ENCODE data around the gene LRIG2.
A peak's percentile ranks its signal among the peaks of the same experiment; 100 is the strongest.
"Not testable (repeated sequence)": the region's sequence is repeated elsewhere in the genome, so short reads cannot be mapped to it uniquely, and the experiment has no call there.

Gene LRIG2

GRCh38 chr1:113126207-113126606 is 53.2 kb downstream of the LRIG2 start:
- DNase-seq (ENCODE audit: low read depth) = no peak

GRCh38 chr1:113128116-113128515 is 55.1 kb downstream of the LRIG2 start:
- no peak for DNase-seq (ENCODE audit: low read depth)

GRCh38 chr1:113129529-113130185 is 56.7 kb downstream of the LRIG2 start:
- no peak for DNase-seq (ENCODE audit: low read depth)

GRCh38 chr1:113133038-113133437 is 60.0 kb downstream of the LRIG2 start:
- no peak for DNase-seq (ENCODE audit: low read depth)

- no peak for DNase-seq (ENCODE audit: low read depth)
Observed at GRCh38 chr1:113133759-113134158, 60.8 kb downstream of the LRIG2 start.

- DNase-seq (ENCODE audit: low read depth) = no peak
Observed at GRCh38 chr1:113135460-113135859, 62.5 kb downstream of the LRIG2 start.

GRCh38 chr1:113136476-113136875 is 63.5 kb downstream of the LRIG2 start:
- DNase-seq (ENCODE audit: low read depth) = no peak

GRCh38 chr1:113137563-113137962 is 64.6 kb downstream of the LRIG2 start:
- DNase-seq (ENCODE audit: low read depth) = no peak

- DNase-seq (ENCODE audit: low read depth) = no peak
Observed at GRCh38 chr1:113138778-113139177, 65.8 kb downstream of the LRIG2 start.

GRCh38 chr1:113140176-113140575 is 67.2 kb downstream of the LRIG2 start:
- DNase-seq (ENCODE audit: low read depth) = no peak

GRCh38 chr1:113140588-113141446 is 67.8 kb downstream of the LRIG2 start:
- peak; percentile 51 for DNase-seq (ENCODE audit: low read depth)

GRCh38 chr1:113141650-113142473 is 68.9 kb downstream of the LRIG2 start:
- DNase-seq (ENCODE audit: low read depth) = peak; percentile 30

- DNase-seq (ENCODE audit: low read depth) = peak; percentile 29
Observed at GRCh38 chr1:113142791-113143190, 69.8 kb downstream of the LRIG2 start.

- no peak for DNase-seq (ENCODE audit: low read depth)
Observed at GRCh38 chr1:113146242-113147072, 73.5 kb downstream of the LRIG2 start.

GRCh38 chr1:113147073-113147625 is 74.2 kb downstream of the LRIG2 start:
- no peak for DNase-seq (ENCODE audit: low read depth)

GRCh38 chr1:113147826-113148225 is 74.8 kb downstream of the LRIG2 start:
- no peak for DNase-seq (ENCODE audit: low read depth)

GRCh38 chr1:113150494-113150893 is 77.5 kb downstream of the LRIG2 start:
- DNase-seq (ENCODE audit: low read depth) = not testable (repeated sequence)

GRCh38 chr1:113153116-113153803 is 80.3 kb downstream of the LRIG2 start:
- DNase-seq (ENCODE audit: low read depth) = peak; percentile 28

- no peak for DNase-seq (ENCODE audit: low read depth)
Observed at GRCh38 chr1:113156368-113156767, 83.4 kb downstream of the LRIG2 start.

- not testable (repeated sequence) for DNase-seq (ENCODE audit: low read depth)
Observed at GRCh38 chr1:113158743-113159142, 85.7 kb downstream of the LRIG2 start.

- no peak for DNase-seq (ENCODE audit: low read depth)
Observed at GRCh38 chr1:113166473-113166872, 93.5 kb downstream of the LRIG2 start.

Measured in stromal cell of bone marrow (primary cell).